GM19328 (cell line): Measurements from ENCODE around the gene RNF152.
"Not testable (repeated sequence)": the region's sequence is repeated elsewhere in the genome, so short reads cannot be mapped to it uniquely, and the experiment has no call there.

Source experiments
- ATAC-seq: cut with Tn5 transposase; IDR thresholded peaks from one replicate; pipeline ENCODE4 v1.9.1; 2021; ENCODE audit warnings: mild to moderate bottlenecking, moderate library complexity; ENCODE audit not compliant: unreplicated experiment

RNF152 gene

GRCh38 chr18:61824733-61825363 lies 68.0 kb downstream of the RNF152 start:
- ATAC-seq, result no peak

GRCh38 chr18:61823595-61823994 lies 69.2 kb downstream of the RNF152 start:
- ATAC-seq, result no peak

GRCh38 chr18:61822879-61823278 lies 69.9 kb downstream of the RNF152 start:
- ATAC-seq, result no peak

DNA sequence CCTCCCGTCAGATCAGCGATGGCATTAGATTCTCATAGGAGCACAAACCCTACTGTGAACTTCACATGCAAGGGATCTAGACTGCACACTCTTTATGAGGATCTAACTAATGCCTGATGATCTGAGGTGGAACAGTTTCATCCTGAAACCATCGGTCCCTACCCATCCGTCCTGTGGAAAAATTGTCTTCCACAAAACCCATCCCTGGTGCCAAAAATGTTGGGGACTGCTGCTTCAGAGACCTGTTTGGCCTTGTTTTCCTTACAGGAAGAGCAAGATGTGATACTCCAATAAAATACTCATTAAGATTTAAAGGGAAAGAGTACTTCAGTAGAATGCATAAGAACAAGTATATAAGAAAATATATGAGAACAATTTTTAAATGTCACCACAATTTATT lies 71.1 kb downstream of the RNF152 start:
- no peak for ATAC-seq

DNA sequence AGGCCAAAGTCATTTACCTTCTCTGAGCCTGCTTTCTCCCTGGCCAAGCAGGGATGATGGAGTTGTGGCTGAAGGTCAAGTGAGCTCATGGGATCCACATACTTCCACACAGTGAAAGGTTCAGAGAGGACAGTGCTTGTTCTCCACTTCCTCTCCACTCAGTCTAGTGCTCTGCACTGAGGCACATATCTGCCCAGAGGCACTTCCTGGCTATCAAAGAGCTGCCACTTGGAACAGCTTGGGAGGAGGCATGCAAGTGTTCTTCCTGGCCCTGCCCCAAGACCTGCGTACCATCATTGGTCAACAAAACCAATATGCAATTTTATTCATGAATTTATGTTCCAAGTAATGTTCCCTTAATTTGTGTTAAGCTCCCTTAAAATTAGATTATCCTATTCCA lies 71.9 kb downstream of the RNF152 start:
- ATAC-seq, result no peak

DNA sequence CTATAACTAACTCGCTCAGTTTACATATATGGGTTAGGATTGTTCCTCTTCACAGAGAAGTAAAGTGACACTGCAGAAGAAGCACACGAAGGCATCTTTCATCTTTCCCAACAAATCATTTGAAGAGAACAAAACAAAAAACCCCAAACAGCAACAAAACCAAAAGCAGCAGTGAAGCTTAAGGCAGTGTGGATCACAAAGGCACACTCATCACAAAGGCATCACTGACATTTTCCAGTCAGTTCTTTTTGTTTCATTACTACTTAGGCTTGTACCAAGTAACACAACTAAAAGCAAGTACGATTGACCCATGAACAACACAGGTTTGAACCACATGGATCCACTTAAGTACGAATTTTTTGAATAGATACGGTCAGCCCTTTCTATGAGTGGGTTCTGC lies 75.7 kb downstream of the RNF152 start:
- ATAC-seq, result no peak

DNA sequence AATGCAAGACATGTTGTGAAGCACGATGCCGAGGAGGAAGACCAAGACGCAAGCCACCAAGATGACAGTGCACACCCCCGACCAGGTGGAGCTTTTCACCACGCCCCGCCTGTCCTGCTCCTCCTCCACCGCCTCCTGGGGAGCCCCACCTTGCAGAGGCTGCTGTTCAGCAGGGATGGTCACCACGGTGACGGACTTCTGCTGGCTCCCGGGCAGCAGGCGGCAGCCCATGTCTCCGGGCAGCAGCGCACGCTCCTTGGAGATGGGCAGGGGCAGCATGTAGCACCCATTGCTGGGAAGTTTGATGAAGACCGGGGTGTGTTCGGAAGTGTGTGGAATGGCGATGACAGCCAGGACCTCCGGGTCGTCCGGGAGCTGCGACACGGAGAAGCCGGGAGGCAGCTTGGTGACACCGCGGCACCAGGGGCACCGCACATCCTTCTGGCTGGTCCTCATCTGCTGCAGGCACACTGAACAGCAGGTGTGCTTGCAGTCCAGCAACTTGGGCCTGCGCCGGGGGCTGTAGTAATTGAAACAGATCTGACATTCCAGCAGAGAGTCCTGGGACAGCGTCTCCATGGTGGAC lies 76.8 kb downstream of the RNF152 start:
- no peak for ATAC-seq

GRCh38 chr18:61808286-61808685 lies 84.5 kb downstream of the RNF152 start:
- ATAC-seq, result no peak

GRCh38 chr18:61803393-61803792 lies 89.4 kb downstream of the RNF152 start:
- no peak for ATAC-seq

GRCh38 chr18:61797696-61798590 lies 94.9 kb downstream of the RNF152 start:
- ATAC-seq, result no peak

DNA sequence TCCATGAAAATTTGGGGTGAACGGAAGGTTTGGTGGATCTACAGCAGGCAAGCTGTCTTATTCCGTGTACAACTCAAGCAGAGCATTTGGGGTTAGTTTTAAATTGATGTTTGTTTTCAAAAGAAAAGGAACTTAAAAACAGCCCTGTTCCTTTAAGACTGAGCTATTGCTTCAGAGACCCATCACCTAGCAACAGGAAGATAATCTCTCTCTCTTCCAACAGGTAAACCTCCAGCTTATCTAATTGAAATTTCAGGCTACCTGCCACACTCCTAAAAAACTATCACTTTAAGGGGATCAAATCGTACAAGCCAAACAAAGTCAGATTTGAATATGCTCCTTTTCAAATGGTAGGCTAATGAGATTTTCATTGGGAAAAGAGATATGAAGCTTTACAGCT lies 101.8 kb downstream of the RNF152 start:
- no peak for ATAC-seq

DNA sequence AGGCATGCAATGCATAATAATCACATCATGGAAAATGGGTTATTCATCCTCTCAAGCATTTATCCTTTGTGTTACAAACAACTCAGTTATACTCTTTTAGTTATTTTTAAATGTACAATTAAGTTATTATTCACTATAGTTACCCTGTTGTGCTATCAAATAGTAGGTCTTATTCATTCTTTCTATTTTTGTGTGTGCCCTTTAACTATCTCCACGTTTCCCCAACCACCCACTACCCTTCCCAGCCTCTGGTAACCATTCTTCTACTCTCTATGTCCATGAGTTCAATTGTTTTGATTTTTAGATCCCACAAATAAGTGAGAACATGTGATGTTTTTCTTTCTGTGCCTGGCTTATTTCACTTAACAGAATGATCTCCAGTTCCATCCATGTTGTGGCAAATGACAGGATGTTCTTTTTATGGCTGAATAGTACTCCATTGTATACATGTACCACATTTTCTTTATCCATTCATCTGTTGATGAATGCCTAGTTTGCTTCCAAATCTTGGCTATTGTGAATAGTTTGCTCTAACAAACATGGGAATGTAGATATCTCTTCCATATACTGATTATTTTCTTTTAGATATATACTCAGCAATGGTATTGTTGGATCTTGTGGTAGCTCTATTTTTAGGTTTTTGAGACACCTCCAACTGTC lies 105.7 kb downstream of the RNF152 start:
- not testable (repeated sequence) for ATAC-seq

DNA sequence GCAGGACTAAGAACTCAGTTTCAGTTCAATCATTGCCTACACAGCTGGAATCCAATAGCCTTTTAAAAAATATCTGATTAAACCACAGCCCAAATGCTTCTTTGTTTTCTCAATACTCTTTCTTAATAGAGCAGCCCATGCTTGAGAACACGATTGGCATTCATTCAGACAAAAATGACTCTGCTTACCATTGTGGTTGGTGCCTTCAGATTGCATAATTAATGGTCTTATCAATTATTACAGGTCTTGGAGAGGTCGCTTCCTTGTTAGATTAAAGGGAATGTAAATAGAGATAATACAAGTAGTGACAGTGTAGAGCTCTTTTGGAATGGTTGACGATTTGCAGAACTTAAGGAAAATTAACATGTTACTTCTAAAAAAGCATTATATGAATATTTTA lies 107.2 kb downstream of the RNF152 start:
- no peak for ATAC-seq

GRCh38 chr18:61784834-61785233 lies 108.0 kb downstream of the RNF152 start:
- no peak for ATAC-seq

GRCh38 chr18:61782545-61782944 lies 110.3 kb downstream of the RNF152 start:
- no peak for ATAC-seq

DNA sequence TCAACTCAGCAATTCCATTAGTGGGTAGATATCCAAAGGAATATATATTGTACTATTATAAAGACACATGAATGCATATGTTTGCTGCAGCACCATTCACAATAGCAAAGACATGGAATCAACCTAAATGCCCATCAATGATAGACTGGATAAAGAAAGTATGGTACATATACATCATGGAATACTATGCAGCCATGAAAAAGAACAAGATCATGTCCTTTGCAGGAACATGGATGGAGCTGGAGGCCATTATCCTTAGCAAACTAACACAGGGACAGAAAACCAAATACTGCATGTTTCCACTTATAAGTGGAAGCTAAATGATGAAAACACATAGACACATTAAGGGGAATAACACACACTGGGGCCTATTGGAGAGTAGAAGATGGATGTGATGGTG lies 116.6 kb downstream of the RNF152 start:
- not testable (repeated sequence) for ATAC-seq

- no peak for ATAC-seq
Observed at GRCh38 chr18:61774846-61775245, 118.0 kb downstream of the RNF152 start.

- no peak for ATAC-seq
Observed at GRCh38 chr18:61772293-61772848, 120.4 kb downstream of the RNF152 start.

DNA sequence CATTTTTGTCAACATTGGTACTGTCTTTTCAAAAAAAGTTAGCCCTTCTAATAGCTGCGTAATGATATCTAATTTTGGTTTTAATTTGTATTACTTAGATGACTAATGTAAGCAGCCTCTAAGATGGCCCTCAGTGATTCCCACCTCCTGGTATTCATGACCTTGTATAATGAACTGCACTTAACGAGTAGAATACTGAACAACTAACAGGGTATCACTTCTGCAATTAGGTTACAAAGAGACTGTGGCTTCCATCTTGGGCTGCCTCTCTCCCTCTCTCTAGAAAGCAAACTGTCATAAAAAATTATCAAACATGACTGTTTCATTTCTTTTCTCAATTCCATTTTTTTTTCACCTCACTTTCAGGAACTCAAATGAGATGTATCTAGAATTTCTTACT lies 120.9 kb downstream of the RNF152 start:
- no peak for ATAC-seq

- ATAC-seq, result no peak
Observed at GRCh38 chr18:61770279-61770678, 122.5 kb downstream of the RNF152 start.

DNA sequence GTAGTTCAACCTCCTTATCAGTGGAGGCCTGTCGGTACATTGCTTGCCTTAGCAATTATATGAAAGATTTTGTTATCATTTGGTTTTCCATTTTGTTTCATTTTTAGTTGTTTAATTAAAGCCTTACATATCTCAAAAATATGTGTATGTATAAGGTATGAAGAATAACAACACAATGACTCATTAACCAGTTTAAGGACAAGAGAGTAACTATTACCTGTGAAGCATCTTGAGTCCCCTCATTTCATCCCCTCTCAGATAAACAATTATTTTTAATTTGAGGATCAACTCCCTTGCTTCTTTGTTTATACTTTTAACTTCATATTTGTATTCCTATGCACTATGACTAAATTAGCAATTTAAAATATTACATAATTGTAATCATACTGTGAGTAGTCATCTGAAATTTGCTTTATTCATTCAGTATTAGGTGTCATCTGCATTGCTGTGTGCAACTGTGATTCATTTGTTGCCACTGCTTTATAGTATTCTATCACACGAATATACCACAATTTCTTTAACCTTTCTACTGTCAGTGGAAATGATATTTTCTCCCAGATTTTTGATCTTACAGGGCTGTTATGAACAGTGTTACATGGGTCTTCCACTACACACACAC lies 126.4 kb downstream of the RNF152 start:
- ATAC-seq, result no peak
